H1 (cell line): ENCODE data around the gene CACNG7. TPM values are rescaled to one million over a fixed set of nuclear protein-coding genes. Genes with fewer than 3 reads are reported as not detected.

ENCODE experiments used
- CTCF ChIA-PET: fragments of 300-600 bp; sonication (Branson Sonifier 250); formaldehyde crosslinking; loops from one replicate; lab custom pipeline; 2021; ENCODE audit not compliant: partially characterized antibody; lab: Charles Lee
- POLR2A ChIA-PET: fragments of 300-600 bp; sonication (Branson Sonifier 250); formaldehyde crosslinking; loops from one replicate; lab custom pipeline; 2021; ENCODE audit warnings: inconsistent platforms; ENCODE audit not compliant: partially characterized antibody; lab: Charles Lee
- DNase-seq, 2 experiments: peaks; one replicate each; pipeline versions ENCODE4 v3.0.0 to v3.0.0-alpha.2; 2010 to 2022; ENCODE audit warnings: low spot score in 2 of 2, low read depth in 1 of 2, mixed read lengths in 1 of 2
- FAIRE-seq: peaks from 2 replicates; lab custom pipeline; 2011; peaks lifted over from hg19 to GRCh38; lab: Jason Lieb, UNC
- H2AFZ ChIP-seq: 2 replicates; pipeline ENCODE4 v1.8.1; 2012; ENCODE audit warnings: low read length, inconsistent platforms
- H2AK5ac ChIP-seq: 2 replicates; pipeline ENCODE4 v1.6.1; 2013; ENCODE audit warnings: low read depth, low read length
- H2BK120ac ChIP-seq: replicated peaks from 2 replicates; pipeline ENCODE3; 2013; ENCODE audit warnings: low read depth, low read length, inconsistent platforms
- H2BK12ac ChIP-seq: 2 replicates; pipeline ENCODE4 v1.6.1; 2013; ENCODE audit warnings: low read depth, low read length
- H2BK15ac ChIP-seq: 2 replicates; pipeline ENCODE4 v1.6.1; 2013; ENCODE audit warnings: low read length
- H2BK20ac ChIP-seq: 2 replicates; pipeline ENCODE4 v1.6.1; 2013; ENCODE audit warnings: low read length
- H2BK5ac ChIP-seq: 2 replicates; pipeline ENCODE4 v1.6.1; 2013; ENCODE audit warnings: low read depth, low read length
- H3K14ac ChIP-seq: 2 replicates; pipeline ENCODE4 v1.6.1; 2013; ENCODE audit warnings: inconsistent platforms; ENCODE audit not compliant: insufficient read length
- H3K18ac ChIP-seq: 2 replicates; pipeline ENCODE4 v1.6.1; 2013; ENCODE audit warnings: low read length; ENCODE audit errors: extremely low read depth
- H3K23ac ChIP-seq: 2 replicates; pipeline ENCODE4 v1.6.1; 2013; ENCODE audit warnings: inconsistent platforms; ENCODE audit not compliant: insufficient read length
- H3K23me2 ChIP-seq: 2 replicates; pipeline ENCODE4 v1.6.1; 2013; ENCODE audit warnings: low read depth, low read length
- H3K27ac ChIP-seq: 2 replicates; pipeline ENCODE4 v1.6.1; 2011; ENCODE audit warnings: low read depth, low read length, inconsistent platforms
- H3K27me3 ChIP-seq, 4 experiments: replicated peaks in 1 of 4; 1 replicate in 1 of 4; 2 replicates in 3 of 4; pipeline versions ENCODE4 v1.6.1 to v1.8.1; 2011 to 2013; ENCODE audit warnings: low read length in 3 of 4, mild to moderate bottlenecking in 3 of 4, inconsistent platforms in 2 of 4, mixed read lengths in 2 of 4, moderate library complexity in 1 of 4; ENCODE audit not compliant: control insufficient read depth in 3 of 4, insufficient read depth in 3 of 4; ENCODE audit errors: extremely low read depth in 1 of 4
- H3K36me3 ChIP-seq, 4 experiments: 2 replicates each; pipeline versions ENCODE4 v1.6.1 to v1.8.1; 2011 to 2013; ENCODE audit warnings: mild to moderate bottlenecking in 4 of 4, low read length in 3 of 4, moderate library complexity in 2 of 4, control low read depth in 1 of 4, inconsistent platforms in 1 of 4; ENCODE audit not compliant: insufficient read depth in 4 of 4, control insufficient read depth in 2 of 4
- H3K4ac ChIP-seq: replicated peaks from 2 replicates; pipeline ENCODE3; 2013; ENCODE audit warnings: low read length, low read depth, mixed read lengths, inconsistent platforms; ENCODE audit not compliant: insufficient read length
- H3K4me1 ChIP-seq, 4 experiments: replicated peaks in 1 of 4; 1 replicate in 1 of 4; 2 replicates in 3 of 4; pipeline versions ENCODE4 v1.6.1 to v1.8.1; 2011 to 2013; ENCODE audit warnings: low read length in 3 of 4, inconsistent platforms in 2 of 4, mixed read lengths in 1 of 4; ENCODE audit not compliant: insufficient read depth in 4 of 4, control insufficient read depth in 3 of 4
- H3K4me2 ChIP-seq, 2 experiments: 2 replicates each; pipeline versions ENCODE4 v1.6.1 to v1.8.1; 2011 to 2013; ENCODE audit warnings: low read depth in 2 of 2, low read length in 2 of 2, control low read depth in 1 of 2, inconsistent platforms in 1 of 2, mild to moderate bottlenecking in 1 of 2; ENCODE audit not compliant: insufficient read depth in 1 of 2
- H3K4me3 ChIP-seq, 4 experiments: fragments of 200-600, 300-600 bp in 1 of 4; sonication (generic), shearing (Covaris generic), sonication (Bioruptor Twin) in 1 of 4; 2 replicates each; pipeline versions ENCODE4 v1.5.1 to v1.8.1; 2011 to 2016; ENCODE audit warnings: low read length in 4 of 4, low read depth in 3 of 4, control low read depth in 2 of 4, inconsistent platforms in 2 of 4, mild to moderate bottlenecking in 2 of 4, mixed read lengths in 1 of 4, moderate library complexity in 1 of 4; ENCODE audit not compliant: insufficient read depth in 2 of 4; ENCODE audit errors: extremely low read depth in 1 of 4
- H3K56ac ChIP-seq: replicated peaks from 2 replicates; pipeline ENCODE3; 2013; ENCODE audit warnings: low read depth, mild to moderate bottlenecking, mixed read lengths, low read length, inconsistent platforms; ENCODE audit not compliant: insufficient read length
- H3K79me1 ChIP-seq: 2 replicates; pipeline ENCODE4 v1.6.1; 2013; ENCODE audit warnings: low read depth, low read length, control low read depth
- H3K79me2 ChIP-seq, 2 experiments: 2 replicates each; pipeline versions ENCODE4 v1.6.1 to v1.8.1; 2012 to 2013; ENCODE audit warnings: low read length in 2 of 2, mild to moderate bottlenecking in 2 of 2, inconsistent platforms in 1 of 2; ENCODE audit not compliant: insufficient read depth in 2 of 2, control insufficient read depth in 1 of 2
- H3K9ac ChIP-seq, 4 experiments: replicated peaks in 1 of 4; 1 replicate in 1 of 4; 2 replicates in 3 of 4; pipeline versions ENCODE4 v1.6.1 to v1.8.1; 2011 to 2013; ENCODE audit warnings: low read depth in 3 of 4, low read length in 3 of 4, control low read depth in 2 of 4, mild to moderate bottlenecking in 2 of 4, moderate library complexity in 2 of 4, inconsistent platforms in 1 of 4; ENCODE audit errors: extremely low read depth in 1 of 4
- H3K9me3 ChIP-seq, 2 experiments: 2 replicates each; pipeline versions ENCODE4 v1.6.1 to v1.8.1; 2012 to 2013; ENCODE audit warnings: mild to moderate bottlenecking in 2 of 2, moderate library complexity in 2 of 2, control low read depth in 1 of 2, inconsistent platforms in 1 of 2, low read depth in 1 of 2, low read length in 1 of 2, mixed read lengths in 1 of 2; ENCODE audit not compliant: insufficient read depth in 2 of 2
- H4K20me1 ChIP-seq, 2 experiments: replicated peaks in 1 of 2; 2 replicates each; pipeline versions ENCODE3 to v1.8.1; 2011 to 2013; ENCODE audit warnings: inconsistent platforms in 2 of 2, low read length in 2 of 2, mild to moderate bottlenecking in 1 of 2; ENCODE audit not compliant: insufficient read depth in 2 of 2, control insufficient read depth in 1 of 2
- H4K5ac ChIP-seq: 2 replicates; pipeline ENCODE4 v1.6.1; 2013; ENCODE audit warnings: low read length, low read depth, mixed read lengths, inconsistent platforms; ENCODE audit not compliant: insufficient read length
- H4K8ac ChIP-seq: 2 replicates; pipeline ENCODE4 v1.8.0; 2013; ENCODE audit warnings: mild to moderate bottlenecking, moderate library complexity, low read length, inconsistent platforms; ENCODE audit not compliant: insufficient read depth; ENCODE audit errors: extremely low read depth
- H4K91ac ChIP-seq: replicated peaks from 2 replicates; pipeline ENCODE3; 2013; ENCODE audit warnings: low read length, mixed read lengths, inconsistent platforms; ENCODE audit not compliant: insufficient read length
- ASH2L ChIP-seq: fragments of 200-600, 300-600 bp; sonication (generic); IDR thresholded peaks from one replicate; pipeline ENCODE4 v1.7.1; 2017; ENCODE audit warnings: low read length
- ATF3 ChIP-seq: IDR thresholded peaks from 2 replicates; pipeline ENCODE4 v1.6.1; 2011; ENCODE audit warnings: low read depth, mild to moderate bottlenecking, low read length; ENCODE audit not compliant: insufficient read depth
- BACH1 ChIP-seq: IDR thresholded peaks from 2 replicates; pipeline ENCODE4 v1.6.1; 2012; ENCODE audit warnings: low read length, improper control_type of control experiment
- CBX8 ChIP-seq: fragments of 300-800, 300-1000 bp; sonication (generic); IDR thresholded peaks from 2 replicates; pipeline ENCODE4 v1.7.1; 2016; ENCODE audit warnings: low read depth, low read length, borderline replicate concordance
- CHD1 ChIP-seq: IDR thresholded peaks from 2 replicates; pipeline ENCODE4 v1.6.1; 2012; ENCODE audit warnings: low read depth, low read length, improper control_type of control experiment
- GTF2F1 ChIP-seq: IDR thresholded peaks from 2 replicates; pipeline ENCODE4 v1.6.1; 2012; ENCODE audit warnings: low read depth, low read length, improper control_type of control experiment, borderline replicate concordance
- HDAC2 ChIP-seq, 2 experiments: fragments of 300-600 bp in 1 of 2; sonication (generic) in 1 of 2; IDR thresholded peaks; 2 replicates each; pipeline ENCODE4 v1.6.1; 2011 to 2012; ENCODE audit warnings: low read depth in 2 of 2, low read length in 2 of 2, mild to moderate bottlenecking in 2 of 2, moderate library complexity in 2 of 2, borderline replicate concordance in 1 of 2, inconsistent platforms in 1 of 2
- KDM1A ChIP-seq: fragments of 200-600, 300-600 bp; sonication (generic); IDR thresholded peaks from 2 replicates; pipeline ENCODE4 v1.7.1; 2016; ENCODE audit warnings: mild to moderate bottlenecking, low read length, borderline replicate concordance
- KDM5A ChIP-seq: fragments of 200-600 bp; IDR thresholded peaks from 2 replicates; pipeline ENCODE4 v1.7.1; 2012; ENCODE audit warnings: mild to moderate bottlenecking, low read length, inconsistent platforms, mixed read lengths
- POLR2AphosphoS5 ChIP-seq: IDR thresholded peaks from 2 replicates; pipeline ENCODE4 v1.6.1; 2011; ENCODE audit warnings: low read depth, low read length
- POU5F1 ChIP-seq: IDR thresholded peaks from 2 replicates; pipeline ENCODE4 v1.6.1; 2011; ENCODE audit warnings: low read depth, mild to moderate bottlenecking, low read length, moderate library complexity
- RBBP5 ChIP-seq: IDR thresholded peaks from 2 replicates; pipeline ENCODE4 v1.7.1; 2012; ENCODE audit warnings: low read depth, mild to moderate bottlenecking, inconsistent platforms, low read length, moderate library complexity, borderline replicate concordance
- TCF12 ChIP-seq: IDR thresholded peaks from 2 replicates; pipeline ENCODE4 v1.6.1; 2011; ENCODE audit warnings: low read depth, mild to moderate bottlenecking, low read length
- whole genome bisulfite sequencing, 2 experiments: shearing (Covaris generic) in 1 of 2; methylation state at CpG; one replicate each; pipeline versions ENCODE4 v1.1.6 to v1.1.7; 2013 to 2015; ENCODE audit warnings: low lambda C conversion rate in 2 of 2, mixed read lengths in 2 of 2, inconsistent platforms in 1 of 2, low coverage in 1 of 2, missing lambda C conversion rate in 1 of 2; ENCODE audit not compliant: insufficient replicate concordance in 2 of 2, insufficient coverage in 1 of 2, insufficient read length in 1 of 2; ENCODE audit errors: extremely low coverage in 1 of 2, missing lambda C conversion rate in 1 of 2; 5-methylcytosine and 5-hydroxymethylcytosine counted together
- polyA plus RNA-seq, 7 experiments: library from polyadenylated mRNA; depleted of rRNA in 3 of 7; stranded (reverse) in 5 of 7; unstranded in 2 of 7; fragments of >200 nt in 5 of 7; fragments of 200-250 nt in 2 of 7; gene quantifications; 1 replicate in 5 of 7; 2 replicates in 1 of 7; 4 replicates in 1 of 7; pipeline versions ENCODE4 v1.2.1 to v1.2.3, GENCODE V29; 2011 to 2013; ENCODE audit warnings: missing spikeins in 2 of 7, mixed read lengths in 2 of 7
- total RNA-seq: library from RNA; stranded (reverse); fragmentation: NEBNext Ultra II Directional; extraction: Animal tissue kit (Norgen Biotek cat#: 25700); gene quantifications from 2 replicates; pipeline ENCODE4 v1.2.1, GENCODE V29; 2021

CACNG7 gene
- total and polyA plus RNA-seq, 2 of the 8 experiments (the other 6 are each of a cell fraction or from before 2014, with no cell fraction given) = 28.9 to 69.8 TPM

- H2AFZ ChIP-seq = no peak overlapping the region
- peak overlapping the region; percentile 39 for H4K5ac ChIP-seq
- 0 out of 2 replicates have a peak overlapping the region, but pooled peaks have one; percentile 60 for H2BK12ac ChIP-seq
- peaks cover 0 to 2% (median 0%) of the 10 kb centered on the region in 4 experiments; a peak in 2 of 8 replicates for H3K36me3 ChIP-seq
- no peak overlapping the region for H3K4ac ChIP-seq
- no peak overlapping the region for H3K56ac ChIP-seq
- peaks cover 0 to 5% of the 10 kb centered on the region in 2 experiments; a peak in 1 of 4 replicates for H3K79me2 ChIP-seq
- peak overlapping the region; percentile 85 for H4K91ac ChIP-seq
- H3K4me3 ChIP-seq = peak overlapping the region in 1 of 4 experiments; percentile 72; a peak in 2 of 8 replicates
- no peak overlapping the region for H3K18ac ChIP-seq
- no peak overlapping the region for H4K8ac ChIP-seq
- H2BK5ac ChIP-seq = no peak overlapping the region
- H3K4me1 ChIP-seq = peaks cover 0 to 14% (median 4%) of the 10 kb centered on the region in 4 experiments; a peak in 5 of 7 replicates
- peaks cover 22% of the 10 kb centered on the region for H3K23me2 ChIP-seq
- no peak overlapping the region for H3K14ac ChIP-seq
- H3K4me2 ChIP-seq = peak overlapping the region; percentile 95
- POLR2A ChIA-PET = interaction anchor here (1.0 to 2.8 kb wide), 5 partner anchors 9 to 75 kb away, joined by 3 to 17 read pairs (median 10); no protein-coding TSS in a partner anchor
- H4K20me1 ChIP-seq = peaks cover 0 to 5% of the 10 kb centered on the region in 2 experiments
- no peak overlapping the region for H2BK20ac ChIP-seq
- CTCF ChIA-PET = interaction anchor here (0.6 to 2.9 kb wide), 20 partner anchors 8 to 136 kb away, joined by 3 to 31 read pairs (median 4); partner anchors contain the start of gene MYADM
- 0 out of 2 replicates have a peak overlapping the region, but pooled peaks have one; percentile 95 for H2BK15ac ChIP-seq
- no peak overlapping the region for H2AK5ac ChIP-seq
- peaks cover 0 to 22% (median 14%) of the 10 kb centered on the region in 4 experiments; a peak in 5 of 7 replicates for H3K27me3 ChIP-seq
- H2BK120ac ChIP-seq = no peak overlapping the region
- H3K79me1 ChIP-seq = 0 out of 2 replicates have a peak, but pooled peaks cover 2% of the 10 kb centered on the region
- no peaks in the 10 kb centered on the region for H3K9me3 ChIP-seq
- FAIRE-seq (no peak), DNase-seq (no peak)
- H3K23ac ChIP-seq = no peak overlapping the region
- H3K27ac ChIP-seq = no peak overlapping the region
- no peak overlapping the region for H3K9ac ChIP-seq
- WGBS, 2 experiments = no CpG with 5 or more reads among the region's 1 CpG
- TF ChIP-seq CHD1 = no peak
- no peak for TF ChIP-seq POLR2AphosphoS5
- TF ChIP-seq ASH2L = no peak
- no peak for TF ChIP-seq KDM1A
- no peak for TF ChIP-seq CBX8
- TF ChIP-seq KDM5A = no peak
- no peak for TF ChIP-seq POU5F1
- TF ChIP-seq GTF2F1 = no peak
- TF ChIP-seq TCF12 = no peak
- no peak for TF ChIP-seq RBBP5
- no peak for TF ChIP-seq BACH1
- TF ChIP-seq HDAC2 (IDR thresholded peaks at IDR 0.05; ENCODE audit: borderline replicate concordance in 1 of 2, low read depth in 2 of 2, low read length in 2 of 2) = no peak
- no peak for TF ChIP-seq ATF3
These were observed 3.3 kb upstream of the CACNG7 start for GRCh38 chr19:53905787-53906186.
